ENCODE measurements around the gene NKAIN4. TPM values are rescaled to one million over a fixed set of nuclear protein-coding genes. Genes with fewer than 3 reads are reported as not detected.

The NKAIN4 gene
- total RNA-seq, 1 experiment from 2014 or later, result not detected

DNA sequence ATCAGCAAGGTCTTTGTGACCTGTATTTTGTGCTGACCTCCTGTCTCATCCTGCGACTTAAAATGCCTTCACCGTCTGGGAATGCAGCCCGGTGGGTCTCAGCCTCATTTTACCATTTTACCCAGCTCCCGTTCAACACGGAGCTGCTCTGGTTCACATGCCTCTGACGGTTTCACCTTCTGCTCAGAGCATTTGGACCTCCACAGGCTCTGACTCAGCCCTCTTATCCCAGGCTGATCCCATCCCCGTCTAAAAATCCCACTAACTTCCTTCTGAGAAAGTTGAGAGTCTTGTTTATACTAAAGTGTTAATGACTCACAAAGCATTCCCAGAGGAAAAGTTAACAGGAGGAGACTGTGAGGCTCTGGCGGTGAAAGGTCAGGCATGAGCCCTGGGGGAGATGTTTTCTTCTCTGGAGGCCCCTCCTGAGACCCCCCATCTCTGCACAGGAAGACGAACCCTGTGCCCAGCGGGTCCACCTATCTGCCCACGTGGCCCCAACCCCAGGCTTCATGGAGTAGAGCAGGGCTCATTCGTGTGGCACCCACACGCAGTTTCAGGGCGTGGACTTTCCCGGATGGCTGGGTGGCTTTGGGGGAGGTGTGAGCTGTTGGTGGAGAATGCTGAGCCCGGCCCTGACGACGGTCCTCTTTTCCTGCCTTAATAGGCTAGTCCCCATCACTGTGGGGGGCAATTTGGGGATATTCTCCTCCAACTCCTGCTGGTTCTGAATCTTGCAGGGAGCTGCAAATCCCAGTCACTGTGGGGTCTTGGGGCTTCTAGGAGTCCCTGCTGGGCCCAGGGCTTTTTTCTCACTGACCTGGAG is 21.8 kb downstream of the NKAIN4 start:
- H3K9me3 ChIP-seq (ENCODE audit: low read length), result no peaks in the 10 kb centered on the region
- no peaks in the 10 kb centered on the region for H3K27me3 ChIP-seq (ENCODE audit: low read length)
- peak; percentile 90 for DNase-seq
- no TSS peak for BruUV-seq (replicated peaks)
- intact Hi-C loops (cut with micrococcal nuclease), result loop anchor here (5.0 kb wide), 1 partner anchor 50 kb away; no protein-coding TSS in a partner anchor
- ATAC-seq, result peak; percentile 81
- H3K79me2 ChIP-seq (ENCODE audit: low read length), result no peaks in the 10 kb centered on the region
- H3K4me2 ChIP-seq (ENCODE audit: low read length), result peak overlapping the region; percentile 61
- peaks cover 32% of the 10 kb centered on the region for H3K4me1 ChIP-seq (ENCODE audit: insufficient read depth, low read length)
- no peaks in the 10 kb centered on the region for H4K20me1 ChIP-seq (ENCODE audit: low read length)
- no peaks in the 10 kb centered on the region for H3F3A ChIP-seq (ENCODE audit: low read length, unreplicated experiment)
- H3K9ac ChIP-seq (ENCODE audit: low read length), result peak overlapping the region; percentile 44
- ChIA-PET POLR2A (ENCODE audit: unreplicated experiment) (no interaction called here), CTCF (interaction anchor here (0.7 to 1.8 kb wide), 3 partner anchors 9 to 70 kb away, joined by 3 to 11 read pairs (median 3); no protein-coding TSS in a partner anchor)
- H3K4me3 ChIP-seq (ENCODE audit: low read length), result peak overlapping the region; percentile 21; the same call in 1 of the 2 replicates
- TF ChIP-seq, protein P1, sequence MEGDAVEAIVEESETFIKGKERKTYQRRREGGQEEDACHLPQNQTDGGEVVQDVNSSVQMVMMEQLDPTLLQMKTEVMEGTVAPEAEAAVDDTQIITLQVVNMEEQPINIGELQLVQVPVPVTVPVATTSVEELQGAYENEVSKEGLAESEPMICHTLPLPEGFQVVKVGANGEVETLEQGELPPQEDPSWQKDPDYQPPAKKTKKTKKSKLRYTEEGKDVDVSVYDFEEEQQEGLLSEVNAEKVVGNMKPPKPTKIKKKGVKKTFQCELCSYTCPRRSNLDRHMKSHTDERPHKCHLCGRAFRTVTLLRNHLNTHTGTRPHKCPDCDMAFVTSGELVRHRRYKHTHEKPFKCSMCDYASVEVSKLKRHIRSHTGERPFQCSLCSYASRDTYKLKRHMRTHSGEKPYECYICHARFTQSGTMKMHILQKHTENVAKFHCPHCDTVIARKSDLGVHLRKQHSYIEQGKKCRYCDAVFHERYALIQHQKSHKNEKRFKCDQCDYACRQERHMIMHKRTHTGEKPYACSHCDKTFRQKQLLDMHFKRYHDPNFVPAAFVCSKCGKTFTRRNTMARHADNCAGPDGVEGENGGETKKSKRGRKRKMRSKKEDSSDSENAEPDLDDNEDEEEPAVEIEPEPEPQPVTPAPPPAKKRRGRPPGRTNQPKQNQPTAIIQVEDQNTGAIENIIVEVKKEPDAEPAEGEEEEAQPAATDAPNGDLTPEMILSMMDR (conservative IDR thresholded peaks at IDR 0.05; ENCODE audit: low read depth, low read length), result no peak
- TF ChIP-seq EZH2 (IDR thresholded peaks at IDR 0.05; ENCODE audit: low read length, unreplicated experiment) (no peak), EZH2phosphoT487 (IDR thresholded peaks at IDR 0.05; ENCODE audit: borderline replicate concordance, low read length) (no peak)
- peak overlapping the region; percentile 79 for H3K27ac ChIP-seq (ENCODE audit: low read length)
- H3K9me2 ChIP-seq (replicated peaks; ENCODE audit: low read length), result no peaks in the 10 kb centered on the region
- H2AFZ ChIP-seq (ENCODE audit: low read length), result peak overlapping the region; percentile 54; the same call in 1 of the 2 replicates
- no peaks in the 10 kb centered on the region for H3K36me3 ChIP-seq (ENCODE audit: low read depth, low read length)

DNA sequence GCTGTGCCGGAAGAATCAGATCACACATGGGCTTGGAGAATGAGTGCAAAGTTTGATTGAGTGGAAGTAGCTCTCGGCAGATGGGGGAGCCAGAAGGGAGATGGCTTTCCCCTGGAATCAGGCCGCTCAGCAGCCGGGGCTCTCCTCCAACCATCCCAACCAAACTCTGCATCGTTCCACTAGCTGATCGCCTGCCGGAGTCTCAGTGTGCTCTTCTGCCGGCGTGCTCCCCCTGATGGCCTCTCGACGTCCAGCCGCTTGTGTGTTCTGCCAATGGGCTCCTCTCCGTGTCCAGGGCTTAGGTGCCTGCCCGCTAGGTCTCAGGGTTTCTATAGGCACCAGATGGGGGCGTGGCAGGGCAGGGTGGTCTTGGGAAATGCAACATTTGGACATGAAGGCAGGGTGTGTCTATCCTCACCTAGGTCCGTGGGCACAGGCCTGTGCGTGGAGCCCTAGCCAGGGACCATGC is 23.4 kb downstream of the NKAIN4 start:
- no peaks in the 10 kb centered on the region for H3F3A ChIP-seq (ENCODE audit: low read length, unreplicated experiment)
- no TSS peak for BruUV-seq (replicated peaks)
- no peaks in the 10 kb centered on the region for H3K79me2 ChIP-seq (ENCODE audit: low read length)
- intact Hi-C loops (cut with micrococcal nuclease), result loop anchor here (5.0 kb wide), 1 partner anchor 49 kb away; no protein-coding TSS in a partner anchor
- H3K36me3 ChIP-seq (ENCODE audit: low read depth, low read length), result no peaks in the 10 kb centered on the region
- H3K9ac ChIP-seq (ENCODE audit: low read length), result no peak overlapping the region
- H4K20me1 ChIP-seq (ENCODE audit: low read length), result no peaks in the 10 kb centered on the region
- DNase-seq (peak; percentile 58), ATAC-seq (peak; percentile 55)
- H3K9me2 ChIP-seq (replicated peaks; ENCODE audit: low read length), result no peaks in the 10 kb centered on the region
- H3K4me1 ChIP-seq (ENCODE audit: insufficient read depth, low read length), result peaks cover 32% of the 10 kb centered on the region
- no peak overlapping the region for H3K27ac ChIP-seq (ENCODE audit: low read length)
- peak overlapping the region; percentile 51 for H2AFZ ChIP-seq (ENCODE audit: low read length)
- no peaks in the 10 kb centered on the region for H3K27me3 ChIP-seq (ENCODE audit: low read length)
- no peak overlapping the region for H3K4me2 ChIP-seq (ENCODE audit: low read length)
- TF ChIP-seq EZH2phosphoT487 (IDR thresholded peaks at IDR 0.05; ENCODE audit: borderline replicate concordance, low read length), result no peak
- TF ChIP-seq, protein P1 (conservative IDR thresholded peaks at IDR 0.05; ENCODE audit: low read depth, low read length), result peak; percentile 69
- no peaks in the 10 kb centered on the region for H3K9me3 ChIP-seq (ENCODE audit: low read length)
- ChIA-PET POLR2A (ENCODE audit: unreplicated experiment) (no interaction called here), CTCF (interaction anchor here (0.6 kb wide), 1 partner anchor 70 kb away, joined by 5 read pairs; no protein-coding TSS in a partner anchor)
- H3K4me3 ChIP-seq (ENCODE audit: low read length), result no peak overlapping the region

DNA sequence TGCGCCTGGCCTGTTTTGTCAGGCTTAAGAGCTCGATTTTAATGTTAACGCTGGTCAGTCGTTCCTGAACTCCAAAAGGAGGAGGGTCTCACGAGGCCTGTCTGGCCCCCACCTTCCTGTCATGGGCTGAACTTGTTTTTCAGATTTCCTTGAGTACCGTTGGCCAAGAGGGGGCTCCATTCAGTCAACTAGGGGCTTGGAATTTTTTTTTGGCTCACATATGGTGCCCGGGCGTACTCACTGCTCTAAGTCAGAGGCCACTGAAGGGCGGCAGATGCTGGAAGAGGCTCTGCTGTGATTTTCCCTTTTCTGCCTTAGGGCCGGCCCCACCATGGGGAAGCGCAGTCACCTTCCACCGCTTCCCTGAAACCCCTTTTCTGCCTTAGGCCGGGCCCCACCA is 25.5 kb downstream of the NKAIN4 start:
- DNase-seq, result no peak
- Histone ChIP-seq H3K4me2 (ENCODE audit: low read length) (no peak overlapping the region), H4K20me1 (ENCODE audit: low read length) (no peaks in the 10 kb centered on the region), H3K27ac (ENCODE audit: low read length) (no peak overlapping the region), H3K36me3 (ENCODE audit: low read depth, low read length) (no peaks in the 10 kb centered on the region), H2AFZ (ENCODE audit: low read length) (no peak overlapping the region), H3K27me3 (ENCODE audit: low read length) (no peaks in the 10 kb centered on the region), H3K4me3 (ENCODE audit: low read length) (no peak overlapping the region), H3K9ac (ENCODE audit: low read length) (no peak overlapping the region), H3K9me3 (ENCODE audit: low read length) (no peaks in the 10 kb centered on the region), H3F3A (ENCODE audit: low read length, unreplicated experiment) (no peaks in the 10 kb centered on the region), H3K79me2 (ENCODE audit: low read length) (no peaks in the 10 kb centered on the region), H3K9me2 (replicated peaks; ENCODE audit: low read length) (no peaks in the 10 kb centered on the region), H3K4me1 (ENCODE audit: insufficient read depth, low read length) (peaks cover 41% of the 10 kb centered on the region)
- ChIA-PET CTCF (no interaction called here), POLR2A (ENCODE audit: unreplicated experiment) (no interaction called here)
- ATAC-seq, result no peak
- TF ChIP-seq EZH2 (IDR thresholded peaks at IDR 0.05; ENCODE audit: low read length, unreplicated experiment), result no peak
- TF ChIP-seq EZH2phosphoT487 (IDR thresholded peaks at IDR 0.05; ENCODE audit: borderline replicate concordance, low read length), result no peak
- TF ChIP-seq, protein P1 (conservative IDR thresholded peaks at IDR 0.05; ENCODE audit: low read depth, low read length), result no peak
- intact Hi-C loops (cut with micrococcal nuclease), result no loop called here
- no TSS peak for BruUV-seq (replicated peaks)
